Subcutaneous adipose tissue (tissue), 4 donors: ENCODE results near the gene PBXIP1. TPM values are rescaled to one million over a fixed set of nuclear protein-coding genes. Genes with fewer than 3 reads are reported as not detected.

Source experiments
- total RNA-seq, 4 donors: library from RNA; depleted of rRNA; stranded (reverse); fragments of >200 nt; gene quantifications; one replicate each; pipeline ENCODE4 v1.1.0, GENCODE V29; 2016
- TF ChIP-seq, protein P1 (sequence below): fragments of 450-650 bp; IDR thresholded peaks from one replicate; pipeline ENCODE4 v1.5.1; 2016; ENCODE audit warnings: low read depth, mild to moderate bottlenecking, control low read depth, antibody characterized with exemption, moderate library complexity

The PBXIP1 gene
- total RNA-seq, 4 donors from 2014 or later, result 34.9 to 177 (median 91.0) TPM

DNA sequence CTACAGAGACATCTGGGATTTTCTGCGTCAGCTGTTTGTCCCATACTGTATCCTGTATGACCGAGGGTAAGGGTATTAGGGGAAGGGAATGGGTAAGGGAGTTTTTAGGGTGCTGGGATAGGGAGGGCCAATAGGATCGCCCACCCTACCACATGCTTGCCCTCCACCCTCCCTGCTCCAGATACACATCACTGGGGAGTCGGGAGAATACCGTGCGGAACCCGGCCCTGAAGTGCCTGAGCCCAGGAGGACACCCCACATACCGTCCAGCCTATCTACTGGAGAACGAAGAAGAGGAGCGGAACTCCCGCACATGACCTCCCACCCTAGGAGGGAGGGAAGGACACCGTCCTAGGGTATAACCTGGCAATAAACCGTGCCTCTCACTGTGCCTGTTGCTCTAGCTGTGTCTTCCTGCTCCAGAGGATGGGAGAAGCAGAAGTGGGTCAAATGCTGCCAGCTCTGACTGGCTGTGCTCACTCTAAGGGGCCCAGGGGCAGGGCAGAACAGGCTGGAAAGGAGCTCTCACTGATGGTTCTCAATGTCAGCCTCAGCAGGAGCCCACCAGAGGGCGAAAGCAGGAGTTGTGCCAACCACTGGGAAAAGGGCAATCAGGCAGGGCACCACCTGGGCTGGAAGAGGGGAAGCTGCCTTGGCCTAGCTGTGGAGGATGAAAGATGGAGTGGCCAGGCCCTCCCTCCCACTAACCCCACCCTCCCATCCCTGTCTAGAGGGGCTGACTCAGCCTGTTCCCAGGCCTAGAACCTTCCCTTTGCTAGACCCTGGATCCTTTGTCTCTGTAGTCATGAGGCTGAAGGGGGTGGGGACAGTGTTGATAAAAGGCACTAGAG is 37.0 kb upstream of the PBXIP1 start:
- TF ChIP-seq, protein P1, sequence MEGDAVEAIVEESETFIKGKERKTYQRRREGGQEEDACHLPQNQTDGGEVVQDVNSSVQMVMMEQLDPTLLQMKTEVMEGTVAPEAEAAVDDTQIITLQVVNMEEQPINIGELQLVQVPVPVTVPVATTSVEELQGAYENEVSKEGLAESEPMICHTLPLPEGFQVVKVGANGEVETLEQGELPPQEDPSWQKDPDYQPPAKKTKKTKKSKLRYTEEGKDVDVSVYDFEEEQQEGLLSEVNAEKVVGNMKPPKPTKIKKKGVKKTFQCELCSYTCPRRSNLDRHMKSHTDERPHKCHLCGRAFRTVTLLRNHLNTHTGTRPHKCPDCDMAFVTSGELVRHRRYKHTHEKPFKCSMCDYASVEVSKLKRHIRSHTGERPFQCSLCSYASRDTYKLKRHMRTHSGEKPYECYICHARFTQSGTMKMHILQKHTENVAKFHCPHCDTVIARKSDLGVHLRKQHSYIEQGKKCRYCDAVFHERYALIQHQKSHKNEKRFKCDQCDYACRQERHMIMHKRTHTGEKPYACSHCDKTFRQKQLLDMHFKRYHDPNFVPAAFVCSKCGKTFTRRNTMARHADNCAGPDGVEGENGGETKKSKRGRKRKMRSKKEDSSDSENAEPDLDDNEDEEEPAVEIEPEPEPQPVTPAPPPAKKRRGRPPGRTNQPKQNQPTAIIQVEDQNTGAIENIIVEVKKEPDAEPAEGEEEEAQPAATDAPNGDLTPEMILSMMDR, result no peak

DNA sequence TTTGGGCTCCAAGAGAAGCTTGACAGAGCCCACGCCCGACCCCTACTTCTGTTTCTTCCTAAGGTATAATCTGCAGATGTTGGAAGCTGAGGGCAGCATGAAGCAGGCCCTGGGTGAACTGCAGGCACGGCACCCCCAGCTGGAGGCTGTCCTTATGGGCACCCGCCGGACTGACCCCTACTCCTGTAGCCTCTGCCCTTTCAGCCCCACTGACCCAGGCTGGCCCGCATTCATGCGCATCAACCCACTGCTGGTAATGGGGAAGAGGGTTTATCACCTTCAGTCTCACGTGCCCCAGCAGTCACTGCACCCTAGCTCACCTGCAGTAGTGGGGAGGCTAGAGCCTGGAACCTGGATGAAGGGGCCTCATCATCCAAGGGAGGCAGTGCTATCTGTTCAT is 34.4 kb upstream of the PBXIP1 start:
- TF ChIP-seq, protein P1, result no peak

DNA sequence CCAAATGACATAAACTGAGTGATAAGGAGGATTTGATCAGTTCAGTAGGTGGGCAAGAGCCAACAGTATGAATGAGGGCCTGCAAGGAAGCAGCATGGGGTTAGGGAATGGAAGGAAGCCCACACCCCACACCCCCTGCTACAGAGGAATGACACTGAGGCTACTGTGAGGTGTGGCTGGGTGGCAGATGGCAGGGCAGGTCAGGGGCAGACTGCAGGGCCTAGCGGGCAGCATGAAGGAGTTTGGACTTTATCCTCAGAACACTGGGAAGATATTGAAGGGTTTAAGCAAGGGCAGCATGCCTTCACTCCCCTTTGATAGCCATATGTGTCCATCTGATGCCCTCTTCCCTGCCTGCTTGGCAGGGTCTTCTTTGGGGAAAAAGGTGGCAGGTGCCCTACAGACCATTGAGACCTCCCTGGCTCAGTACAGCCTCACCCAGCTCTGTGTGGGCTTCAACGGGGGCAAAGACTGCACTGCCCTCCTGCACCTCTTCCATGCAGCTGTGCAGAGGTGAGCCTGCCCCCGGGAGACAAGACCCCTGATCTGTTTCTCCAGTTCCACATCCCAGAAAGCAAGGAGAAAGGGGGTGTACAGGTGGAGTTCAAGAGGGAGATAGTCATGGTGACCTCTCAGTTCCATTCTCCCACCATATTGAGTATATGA is 33.4 kb upstream of the PBXIP1 start:
- TF ChIP-seq, protein P1, result no peak

DNA sequence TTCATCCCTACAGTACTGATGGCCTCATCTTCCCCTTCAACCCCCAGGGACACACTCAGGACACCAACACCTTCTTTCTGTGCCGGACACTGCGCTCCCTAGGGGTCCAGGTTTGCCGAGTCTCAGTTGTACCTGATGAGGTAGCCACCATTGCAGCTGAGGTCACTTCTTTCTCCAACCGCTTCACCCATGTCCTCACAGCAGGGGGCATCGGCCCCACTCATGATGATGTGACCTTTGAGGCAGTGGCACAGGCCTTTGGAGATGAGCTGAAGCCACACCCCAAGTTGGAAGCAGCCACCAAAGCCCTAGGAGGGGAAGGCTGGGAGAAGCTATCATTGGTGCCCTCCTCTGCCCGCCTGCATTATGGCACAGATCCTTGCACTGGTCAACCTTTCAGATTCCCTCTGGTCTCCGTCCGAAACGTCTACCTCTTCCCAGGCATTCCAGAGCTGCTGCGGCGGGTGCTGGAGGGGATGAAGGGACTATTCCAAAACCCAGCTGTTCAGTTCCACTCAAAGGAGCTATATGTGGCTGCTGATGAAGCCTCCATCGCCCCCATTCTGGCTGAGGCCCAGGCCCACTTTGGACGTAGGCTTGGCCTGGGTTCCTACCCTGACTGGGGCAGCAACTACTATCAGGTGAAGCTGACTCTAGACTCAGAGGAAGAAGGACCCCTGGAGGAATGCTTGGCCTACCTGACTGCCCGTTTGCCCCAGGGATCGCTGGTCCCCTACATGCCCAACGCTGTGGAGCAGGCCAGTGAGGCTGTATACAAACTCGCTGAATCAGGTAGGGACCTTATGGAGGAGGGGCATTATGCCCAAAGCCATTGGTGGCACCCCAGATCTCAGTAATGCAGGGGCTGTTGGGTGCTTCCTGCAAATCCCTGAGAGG is 32.4 kb upstream of the PBXIP1 start:
- TF ChIP-seq, protein P1, result no peak

DNA sequence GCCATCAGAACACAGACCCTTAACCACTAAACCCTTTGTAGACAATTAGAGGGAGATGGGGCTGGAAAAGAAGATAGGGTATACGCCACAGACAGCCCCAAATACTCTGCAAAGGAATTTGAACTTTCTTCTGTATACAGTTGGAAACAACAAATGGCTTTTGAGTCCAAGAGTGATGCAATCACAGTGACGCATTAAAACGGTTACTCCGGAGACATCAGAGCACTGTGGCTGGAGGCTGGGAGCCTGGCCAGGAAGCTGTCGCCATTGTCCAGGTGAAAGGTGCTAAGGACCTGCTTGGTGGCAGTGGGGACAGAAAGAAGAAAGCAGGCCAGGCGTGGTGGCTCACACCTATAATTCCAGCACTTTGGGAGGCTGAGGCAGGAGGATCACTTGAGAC is 31.4 kb upstream of the PBXIP1 start:
- TF ChIP-seq, protein P1, result no peak

DNA sequence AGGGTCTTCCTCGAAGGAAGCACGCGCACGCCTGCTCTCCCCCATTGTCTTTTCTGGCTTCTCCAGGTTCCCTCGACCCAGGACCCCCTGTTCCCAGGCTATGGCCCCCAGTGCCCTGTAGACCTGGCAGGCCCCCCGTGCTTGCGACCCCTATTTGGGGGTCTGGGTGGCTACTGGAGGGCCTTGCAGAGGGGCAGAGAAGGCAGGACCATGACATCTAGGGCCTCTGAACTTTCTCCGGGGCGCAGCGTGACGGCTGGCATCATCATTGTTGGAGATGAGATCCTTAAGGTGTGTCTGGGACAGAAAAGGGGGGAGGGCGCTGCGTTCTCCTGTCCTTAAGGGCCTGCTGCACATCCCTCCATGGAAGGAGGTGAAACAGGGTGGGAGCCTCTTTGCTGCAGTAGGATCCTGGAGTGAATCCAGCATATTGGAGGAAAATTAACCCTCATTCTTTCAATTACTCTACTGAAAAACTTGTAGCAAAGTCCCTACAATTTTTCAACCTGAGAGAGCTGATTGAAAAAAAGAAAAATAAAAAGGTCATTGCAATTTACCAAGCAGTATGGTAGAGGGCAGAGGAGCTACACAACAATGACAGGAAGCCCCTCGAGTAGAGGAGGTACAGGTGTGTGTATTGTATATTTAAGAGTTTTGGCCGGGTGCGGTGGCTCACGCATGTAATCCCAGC is 28.0 kb upstream of the PBXIP1 start:
- TF ChIP-seq, protein P1, result no peak
